ENCODE measurements around the gene PTGES.

DNA sequence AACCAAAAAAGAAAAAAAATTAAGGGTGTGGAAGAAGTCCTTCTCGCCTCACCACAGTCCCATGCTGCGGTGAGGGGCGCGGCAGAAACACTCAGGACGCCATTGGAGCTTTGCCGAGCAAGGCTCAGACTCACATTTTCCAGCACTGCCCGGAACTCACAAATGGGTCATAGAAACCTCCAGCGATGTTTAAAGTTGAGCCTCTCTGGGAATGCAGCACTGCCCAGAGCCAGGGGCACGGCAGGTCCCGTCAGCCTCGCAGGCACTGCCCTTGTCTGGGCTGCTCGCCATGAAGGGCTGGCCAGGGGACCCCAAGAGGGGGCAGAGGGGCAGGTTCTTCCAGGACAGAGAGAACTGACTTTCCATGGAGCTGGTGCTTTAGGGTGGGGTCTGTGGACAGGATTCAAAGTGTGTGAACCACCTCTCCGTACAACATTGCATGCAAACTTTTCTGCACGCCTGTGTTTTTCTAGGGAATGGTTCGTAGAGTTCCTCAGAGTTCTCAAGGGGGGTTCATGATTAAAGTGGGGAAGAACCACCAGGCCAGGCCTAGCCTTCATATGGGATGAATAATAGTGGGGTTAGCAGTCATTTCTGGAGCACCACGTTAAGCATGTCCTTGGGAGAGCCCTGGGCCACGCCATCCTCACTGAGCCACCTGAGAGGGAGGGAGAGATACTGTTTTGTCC, 49.0 kb downstream of the PTGES start:
- TF ChIP-seq, protein P1, sequence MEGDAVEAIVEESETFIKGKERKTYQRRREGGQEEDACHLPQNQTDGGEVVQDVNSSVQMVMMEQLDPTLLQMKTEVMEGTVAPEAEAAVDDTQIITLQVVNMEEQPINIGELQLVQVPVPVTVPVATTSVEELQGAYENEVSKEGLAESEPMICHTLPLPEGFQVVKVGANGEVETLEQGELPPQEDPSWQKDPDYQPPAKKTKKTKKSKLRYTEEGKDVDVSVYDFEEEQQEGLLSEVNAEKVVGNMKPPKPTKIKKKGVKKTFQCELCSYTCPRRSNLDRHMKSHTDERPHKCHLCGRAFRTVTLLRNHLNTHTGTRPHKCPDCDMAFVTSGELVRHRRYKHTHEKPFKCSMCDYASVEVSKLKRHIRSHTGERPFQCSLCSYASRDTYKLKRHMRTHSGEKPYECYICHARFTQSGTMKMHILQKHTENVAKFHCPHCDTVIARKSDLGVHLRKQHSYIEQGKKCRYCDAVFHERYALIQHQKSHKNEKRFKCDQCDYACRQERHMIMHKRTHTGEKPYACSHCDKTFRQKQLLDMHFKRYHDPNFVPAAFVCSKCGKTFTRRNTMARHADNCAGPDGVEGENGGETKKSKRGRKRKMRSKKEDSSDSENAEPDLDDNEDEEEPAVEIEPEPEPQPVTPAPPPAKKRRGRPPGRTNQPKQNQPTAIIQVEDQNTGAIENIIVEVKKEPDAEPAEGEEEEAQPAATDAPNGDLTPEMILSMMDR (IDR thresholded peaks at IDR 0.05) = no peak
- no peak for TF ChIP-seq POLR2A (IDR thresholded peaks at IDR 0.05)

Data from testis (tissue), 2 donors.